ENCODE results near the gene PHACTR2. TPM values are rescaled to one million over a fixed set of nuclear protein-coding genes. Genes with fewer than 3 reads are reported as not detected.
"Not testable (repeated sequence)": the region's sequence is repeated elsewhere in the genome, so short reads cannot be mapped to it uniquely, and the experiment has no call there.

The PHACTR2 gene
- total RNA-seq, 5 donors from 2014 or later (not counting 1 experiment from before 2014, with no cell fraction given) = 31.9 to 50.3 (median 36.7) TPM

GRCh38 chr6:143656026-143656425 is 21.7 kb upstream of the PHACTR2 start:
- Mint-ChIP-seq H3K4me3 (no peak overlapping the region), H3K36me3 (peaks cover 54% of the 10 kb centered on the region), H3K27me3 (no peaks in the 10 kb centered on the region), H3K9me3 (peaks cover 14 to 32% (median 15%) of the 10 kb centered on the region in 3 donors), H3K4me1 (no peaks in the 10 kb centered on the region), H3K27ac (no peak overlapping the region)
- Histone ChIP-seq H3K27me3 (replicated peaks in 1 of 2; ENCODE audit: control insufficient read depth in 2 of 2, extremely low read depth in 1 of 2, insufficient read depth in 2 of 2, low read length in 1 of 2) (no peaks in the 10 kb centered on the region), H3K27ac (ENCODE audit: low read length) (no peak overlapping the region), H3K36me3 (ENCODE audit: control insufficient read depth in 2 of 2, extremely low read depth in 1 of 2, insufficient read depth in 1 of 2, low read length in 1 of 2) (peaks cover 0 to 2% of the 10 kb centered on the region in 2 donors), H3K4me1 (ENCODE audit: control insufficient read depth in 1 of 2, extremely low read depth in 1 of 2, insufficient read depth in 2 of 2, low read length in 2 of 2) (no peaks in the 10 kb centered on the region), H3K9me3 (no peaks in the 10 kb centered on the region), H3K4me3 (ENCODE audit: control insufficient read depth in 1 of 2, extremely low read depth in 1 of 2, low read length in 1 of 2) (no peak overlapping the region)
- no CpG with 5 or more reads among the region's 4 CpGs for WGBS (ENCODE audit: insufficient coverage)
- ChIA-PET CTCF (no interaction called here), POLR2A (no interaction called here)
- ATAC-seq (replicated peaks in 1 of 4) (no peak), DNase-seq (no peak)

- ChIA-PET CTCF (no interaction called here), POLR2A (no interaction called here)
- Mint-ChIP-seq H3K4me3 (no peak overlapping the region), H3K9me3 (peaks cover 15 to 38% (median 17%) of the 10 kb centered on the region in 3 donors), H3K27me3 (no peaks in the 10 kb centered on the region), H3K36me3 (peaks cover 48% of the 10 kb centered on the region), H3K4me1 (no peaks in the 10 kb centered on the region), H3K27ac (no peak overlapping the region)
- DNase-seq = no peak
- H3K27me3 ChIP-seq (replicated peaks in 1 of 2; ENCODE audit: control insufficient read depth in 2 of 2, extremely low read depth in 1 of 2, insufficient read depth in 2 of 2, low read length in 1 of 2) = no peaks in the 10 kb centered on the region
- no peaks in the 10 kb centered on the region for H3K4me1 ChIP-seq (ENCODE audit: control insufficient read depth in 1 of 2, extremely low read depth in 1 of 2, insufficient read depth in 2 of 2, low read length in 2 of 2)
- H3K4me3 ChIP-seq (ENCODE audit: control insufficient read depth in 1 of 2, extremely low read depth in 1 of 2, low read length in 1 of 2) = no peak overlapping the region
- H3K9me3 ChIP-seq = no peaks in the 10 kb centered on the region
- no peak for ATAC-seq (replicated peaks in 1 of 4)
- no peak overlapping the region for H3K27ac ChIP-seq (ENCODE audit: low read length)
- WGBS (ENCODE audit: insufficient coverage) = 100% methylated on average over 1 of the region's 2 CpGs
- peaks cover 0 to 2% of the 10 kb centered on the region in 2 donors for H3K36me3 ChIP-seq (ENCODE audit: control insufficient read depth in 2 of 2, extremely low read depth in 1 of 2, insufficient read depth in 1 of 2, low read length in 1 of 2)
Observed at GRCh38 chr6:143657809-143658208, 20.0 kb upstream of the PHACTR2 start.

- H3K4me3 ChIP-seq (ENCODE audit: control insufficient read depth in 1 of 2, extremely low read depth in 1 of 2, low read length in 1 of 2); H3K27ac Mint-ChIP-seq; H3K27me3 ChIP-seq (replicated peaks in 1 of 2; ENCODE audit: control insufficient read depth in 2 of 2, extremely low read depth in 1 of 2, insufficient read depth in 2 of 2, low read length in 1 of 2); DNase-seq; POLR2A ChIA-PET; H3K27me3 Mint-ChIP-seq; H3K27ac ChIP-seq (ENCODE audit: low read length); ATAC-seq (replicated peaks in 1 of 4); H3K4me1 Mint-ChIP-seq; H3K4me1 ChIP-seq (ENCODE audit: control insufficient read depth in 1 of 2, extremely low read depth in 1 of 2, insufficient read depth in 2 of 2, low read length in 2 of 2); H3K4me3 Mint-ChIP-seq; H3K36me3 ChIP-seq (ENCODE audit: control insufficient read depth in 2 of 2, extremely low read depth in 1 of 2, insufficient read depth in 1 of 2, low read length in 1 of 2); H3K9me3 ChIP-seq: not testable (repeated sequence)
- CTCF ChIA-PET = interaction anchor here in 1 of 2 donors (0.5 kb wide), 1 partner anchor 466 kb away, joined by 3 read pairs; no protein-coding TSS in a partner anchor
- no CpG with 5 or more reads among the region's 3 CpGs for WGBS (ENCODE audit: insufficient coverage)
- Mint-ChIP-seq H3K9me3 (peaks cover 19 to 51% (median 20%) of the 10 kb centered on the region in 3 donors), H3K36me3 (peaks cover 51% of the 10 kb centered on the region)
Observed at GRCh38 chr6:143660170-143660569, 17.6 kb upstream of the PHACTR2 start.

GRCh38 chr6:143664171-143664570 is 13.6 kb upstream of the PHACTR2 start:
- peaks cover 0 to 3% of the 10 kb centered on the region in 2 experiments for H3K27me3 ChIP-seq (replicated peaks in 1 of 2; ENCODE audit: control insufficient read depth in 2 of 2, extremely low read depth in 1 of 2, insufficient read depth in 2 of 2, low read length in 1 of 2)
- Mint-ChIP-seq H3K4me3 (no peak overlapping the region), H3K27me3 (no peaks in the 10 kb centered on the region), H3K4me1 (peaks cover 0 to 4% (median 0%) of the 10 kb centered on the region in 3 donors), H3K27ac (no peak overlapping the region), H3K9me3 (peaks cover 22 to 73% (median 23%) of the 10 kb centered on the region in 3 donors), H3K36me3 (peaks cover 57% of the 10 kb centered on the region)
- ChIA-PET POLR2A (no interaction called here), CTCF (interaction anchor here in 1 of 2 donors (0.7 kb wide), 1 partner anchor 113 kb away, joined by 3 read pairs; no protein-coding TSS in a partner anchor)
- ATAC-seq (replicated peaks in 1 of 4) = no peak
- no peak for DNase-seq
- H3K27ac ChIP-seq (ENCODE audit: low read length) = no peak overlapping the region
- no peak overlapping the region for H3K4me3 ChIP-seq (ENCODE audit: control insufficient read depth in 1 of 2, extremely low read depth in 1 of 2, low read length in 1 of 2)
- no peaks in the 10 kb centered on the region for H3K4me1 ChIP-seq (ENCODE audit: control insufficient read depth in 1 of 2, extremely low read depth in 1 of 2, insufficient read depth in 2 of 2, low read length in 2 of 2)
- no peaks in the 10 kb centered on the region for H3K9me3 ChIP-seq
- no peaks in the 10 kb centered on the region for H3K36me3 ChIP-seq (ENCODE audit: control insufficient read depth in 2 of 2, extremely low read depth in 1 of 2, insufficient read depth in 1 of 2, low read length in 1 of 2)

GRCh38 chr6:143666007-143666406 is 11.8 kb upstream of the PHACTR2 start:
- H3K9me3 ChIP-seq; H3K27ac ChIP-seq (ENCODE audit: low read length); H3K27me3 Mint-ChIP-seq; H3K36me3 ChIP-seq (ENCODE audit: control insufficient read depth in 2 of 2, extremely low read depth in 1 of 2, insufficient read depth in 1 of 2, low read length in 1 of 2); H3K27ac Mint-ChIP-seq; H3K4me3 Mint-ChIP-seq; DNase-seq; CTCF ChIA-PET; ATAC-seq (replicated peaks in 1 of 4); H3K27me3 ChIP-seq (replicated peaks in 1 of 2; ENCODE audit: control insufficient read depth in 2 of 2, extremely low read depth in 1 of 2, insufficient read depth in 2 of 2, low read length in 1 of 2); H3K4me3 ChIP-seq (ENCODE audit: control insufficient read depth in 1 of 2, extremely low read depth in 1 of 2, low read length in 1 of 2); H3K4me1 ChIP-seq (ENCODE audit: control insufficient read depth in 1 of 2, extremely low read depth in 1 of 2, insufficient read depth in 2 of 2, low read length in 2 of 2); POLR2A ChIA-PET: not testable (repeated sequence)
- peaks cover 47% of the 10 kb centered on the region for H3K36me3 Mint-ChIP-seq
- H3K9me3 Mint-ChIP-seq = peaks cover 14 to 57% (median 15%) of the 10 kb centered on the region in 3 donors
- no CpG with 5 or more reads among the region's 1 CpG for WGBS (ENCODE audit: insufficient coverage)
- H3K4me1 Mint-ChIP-seq = peaks cover 0 to 11% (median 0%) of the 10 kb centered on the region in 3 donors

- peaks cover 35% of the 10 kb centered on the region for H3K36me3 Mint-ChIP-seq
- H3K27me3 Mint-ChIP-seq; DNase-seq; H3K4me3 Mint-ChIP-seq; H3K27ac Mint-ChIP-seq; H3K27ac ChIP-seq (ENCODE audit: low read length); CTCF ChIA-PET; H3K36me3 ChIP-seq (ENCODE audit: control insufficient read depth in 2 of 2, extremely low read depth in 1 of 2, insufficient read depth in 1 of 2, low read length in 1 of 2); H3K4me3 ChIP-seq (ENCODE audit: control insufficient read depth in 1 of 2, extremely low read depth in 1 of 2, low read length in 1 of 2); H3K4me1 ChIP-seq (ENCODE audit: control insufficient read depth in 1 of 2, extremely low read depth in 1 of 2, insufficient read depth in 2 of 2, low read length in 2 of 2); H3K27me3 ChIP-seq (replicated peaks in 1 of 2; ENCODE audit: control insufficient read depth in 2 of 2, extremely low read depth in 1 of 2, insufficient read depth in 2 of 2, low read length in 1 of 2); POLR2A ChIA-PET; ATAC-seq (replicated peaks in 1 of 4); H3K9me3 ChIP-seq: not testable (repeated sequence)
- WGBS (ENCODE audit: insufficient coverage) = no CpG with 5 or more reads among the region's 1 CpG
- peaks cover 0 to 17% (median 0%) of the 10 kb centered on the region in 3 donors for H3K4me1 Mint-ChIP-seq
- H3K9me3 Mint-ChIP-seq = peaks cover 11 to 37% (median 11%) of the 10 kb centered on the region in 3 donors
Observed at GRCh38 chr6:143669483-143669882, 8.3 kb upstream of the PHACTR2 start.

- peaks cover 12% of the 10 kb centered on the region for H3K36me3 Mint-ChIP-seq
- H3K4me1 Mint-ChIP-seq = peaks cover 5 to 34% (median 16%) of the 10 kb centered on the region in 3 donors
- peaks cover 0 to 4% of the 10 kb centered on the region in 2 donors for H3K27me3 Mint-ChIP-seq
- WGBS (ENCODE audit: insufficient coverage) = no CpG with 5 or more reads among the region's 4 CpGs
- POLR2A ChIA-PET = no interaction called here
- Histone ChIP-seq H3K27me3 (replicated peaks in 1 of 2; ENCODE audit: control insufficient read depth in 2 of 2, extremely low read depth in 1 of 2, insufficient read depth in 2 of 2, low read length in 1 of 2) (peaks cover 0 to 5% of the 10 kb centered on the region in 2 experiments), H3K4me3 (ENCODE audit: control insufficient read depth in 1 of 2, extremely low read depth in 1 of 2, low read length in 1 of 2) (no peak overlapping the region), H3K4me1 (ENCODE audit: control insufficient read depth in 1 of 2, extremely low read depth in 1 of 2, insufficient read depth in 2 of 2, low read length in 2 of 2) (peaks cover 3 to 4% of the 10 kb centered on the region in 2 experiments), H3K27ac (ENCODE audit: low read length) (no peak overlapping the region), H3K9me3 (no peaks in the 10 kb centered on the region), H3K36me3 (ENCODE audit: control insufficient read depth in 2 of 2, extremely low read depth in 1 of 2, insufficient read depth in 1 of 2, low read length in 1 of 2) (no peaks in the 10 kb centered on the region)
- CTCF ChIA-PET = no interaction called here
- ATAC-seq (replicated peaks in 1 of 4) (no peak), DNase-seq (no peak)
- H3K27ac Mint-ChIP-seq = no peak overlapping the region
- H3K9me3 Mint-ChIP-seq = peaks cover 3 to 6% (median 4%) of the 10 kb centered on the region in 3 donors
- no peak overlapping the region for H3K4me3 Mint-ChIP-seq
Observed at GRCh38 chr6:143673669-143674068, 4.1 kb upstream of the PHACTR2 start.

Measured in T-cell (primary cell).